HepG2 (cell line): ENCODE data around the gene SYNJ2. TPM values are rescaled to one million over a fixed set of nuclear protein-coding genes. Genes with fewer than 3 reads are reported as not detected.

Experiments
- GATA4 ChIP-seq: sonication (generic); IDR thresholded peaks from 2 replicates; pipeline ENCODE4 v1.6.1; 2016; ENCODE audit warnings: antibody characterized with exemption, low read depth, borderline replicate concordance
- KAT8 ChIP-seq: IDR thresholded peaks from 2 replicates; pipeline ENCODE4 v1.6.1; 2016; ENCODE audit warnings: missing genetic modification reagents, missing compliant biosample characterization
- MED8 ChIP-seq: sonication (generic); formaldehyde crosslinking; IDR thresholded peaks from 2 replicates; pipeline ENCODE4 v1.8.1; 2023; ENCODE audit warnings: mild to moderate bottlenecking, missing genetic modification reagents; ENCODE audit not compliant: insufficient replicate concordance
- NONO ChIP-seq, 2 experiments: fragments of 450-650 bp in 1 of 2; sonication (generic) in 1 of 2; formaldehyde crosslinking in 1 of 2; IDR thresholded peaks in 1 of 2; conservative IDR thresholded peaks in 1 of 2; 2 replicates each; pipeline versions ENCODE4 v1.6.1 to v1.8.0; 2017 to 2022; ENCODE audit warnings: mild to moderate bottlenecking in 1 of 2, missing genetic modification reagents in 1 of 2, moderate library complexity in 1 of 2
- NR3C1 ChIP-seq: sonication (generic); formaldehyde crosslinking; IDR thresholded peaks from 2 replicates; pipeline ENCODE4 v1.4.0; 2020; ENCODE audit warnings: missing genetic modification reagents
- STAT5B ChIP-seq: sonication (generic); formaldehyde crosslinking; IDR thresholded peaks from 2 replicates; pipeline ENCODE4 v1.4.0; 2020; ENCODE audit warnings: missing genetic modification reagents
- ZIK1 ChIP-seq: sonication (generic); formaldehyde crosslinking; IDR thresholded peaks from 2 replicates; pipeline ENCODE4 v1.5.0; 2020; ENCODE audit warnings: mild to moderate bottlenecking, low read depth, missing genetic modification reagents, borderline replicate concordance
- ZNF264 ChIP-seq: sonication (generic); formaldehyde crosslinking; IDR thresholded peaks from 2 replicates; pipeline ENCODE4 v1.4.0; 2020; ENCODE audit warnings: missing genetic modification reagents
- ZNF296 ChIP-seq: sonication (generic); formaldehyde crosslinking; conservative IDR thresholded peaks from 2 replicates; pipeline ENCODE4 v1.5.0; 2020; ENCODE audit warnings: mild to moderate bottlenecking, missing genetic modification reagents
- ZNF383 ChIP-seq: sonication (generic); formaldehyde crosslinking; IDR thresholded peaks from 2 replicates; pipeline ENCODE4 v1.4.0; 2020; ENCODE audit warnings: missing genetic modification reagents, mild to moderate bottlenecking, borderline replicate concordance
- ZNF652 ChIP-seq: IDR thresholded peaks from 2 replicates; pipeline ENCODE4 v1.6.1; 2016; ENCODE audit warnings: low read depth, borderline replicate concordance
- ZNF674 ChIP-seq: sonication (generic); formaldehyde crosslinking; IDR thresholded peaks from 2 replicates; pipeline ENCODE4 v1.5.0; 2020; ENCODE audit warnings: low read depth, mild to moderate bottlenecking, missing genetic modification reagents
- ZNF713 ChIP-seq: sonication (generic); formaldehyde crosslinking; IDR thresholded peaks from 2 replicates; pipeline ENCODE4 v1.4.0; 2020; ENCODE audit warnings: mild to moderate bottlenecking, missing genetic modification reagents
- ZNF724P ChIP-seq: sonication (generic); formaldehyde crosslinking; IDR thresholded peaks from 2 replicates; pipeline ENCODE4 v1.8.0; 2022; ENCODE audit warnings: missing genetic modification reagents, borderline replicate concordance
- ZNF75D ChIP-seq: sonication (generic); formaldehyde crosslinking; IDR thresholded peaks from 2 replicates; pipeline ENCODE4 v1.8.1; 2023; ENCODE audit warnings: missing genetic modification reagents, mild to moderate bottlenecking, borderline replicate concordance
- ZNF777 ChIP-seq: sonication (generic); formaldehyde crosslinking; IDR thresholded peaks from 2 replicates; pipeline ENCODE4 v1.4.0; 2020; ENCODE audit warnings: missing genetic modification reagents
- ZSCAN21 ChIP-seq: sonication (generic); formaldehyde crosslinking; IDR thresholded peaks from 2 replicates; pipeline ENCODE4 v1.8.0; 2022; ENCODE audit warnings: mild to moderate bottlenecking, missing genetic modification reagents, moderate library complexity, borderline replicate concordance
- polyA plus RNA-seq, 8 experiments: library from polyadenylated mRNA; depleted of rRNA in 3 of 8; stranded (reverse) in 7 of 8; unstranded in 1 of 8; fragments of >200 nt; fragmentation: Illumina TruSeq in 4 of 8; extraction: Trizol in 4 of 8; gene quantifications; 2 replicates each; pipeline versions ENCODE4 v1.2.1 to v1.2.3, GENCODE V29; 2011 to 2016; ENCODE audit warnings: low read depth in 4 of 8, missing spikeins in 1 of 8, mixed read lengths in 1 of 8; ENCODE audit not compliant: insufficient read depth in 1 of 8
- total RNA-seq, 5 experiments: library from RNA; depleted of rRNA; stranded (reverse); fragments of >200 nt; fragmentation: Illumina TruSeq; extraction: Trizol; gene quantifications; 2 replicates each; pipeline ENCODE4 v1.2.3, GENCODE V29; 2016; ENCODE audit warnings: low read depth in 1 of 5
- TF ChIP-seq, protein P1 (sequence below): sonication (generic); formaldehyde crosslinking; IDR thresholded peaks from 2 replicates; pipeline ENCODE4 v1.4.0; 2020; ENCODE audit warnings: mild to moderate bottlenecking, missing genetic modification reagents
- TF ChIP-seq, protein P2 (sequence below): sonication (generic); formaldehyde crosslinking; IDR thresholded peaks from 2 replicates; pipeline ENCODE4 v1.4.0; 2020; ENCODE audit warnings: missing genetic modification reagents
- TF ChIP-seq, protein P3 (sequence below): sonication (generic); formaldehyde crosslinking; IDR thresholded peaks from 2 replicates; pipeline ENCODE4 v1.4.0; 2020; ENCODE audit warnings: missing genetic modification reagents

Gene SYNJ2
- total and polyA plus RNA-seq, 2 of the 13 experiments (the other 11 are each of a cell fraction or from before 2014, with no cell fraction given): 39.1 to 57.6 TPM

DNA sequence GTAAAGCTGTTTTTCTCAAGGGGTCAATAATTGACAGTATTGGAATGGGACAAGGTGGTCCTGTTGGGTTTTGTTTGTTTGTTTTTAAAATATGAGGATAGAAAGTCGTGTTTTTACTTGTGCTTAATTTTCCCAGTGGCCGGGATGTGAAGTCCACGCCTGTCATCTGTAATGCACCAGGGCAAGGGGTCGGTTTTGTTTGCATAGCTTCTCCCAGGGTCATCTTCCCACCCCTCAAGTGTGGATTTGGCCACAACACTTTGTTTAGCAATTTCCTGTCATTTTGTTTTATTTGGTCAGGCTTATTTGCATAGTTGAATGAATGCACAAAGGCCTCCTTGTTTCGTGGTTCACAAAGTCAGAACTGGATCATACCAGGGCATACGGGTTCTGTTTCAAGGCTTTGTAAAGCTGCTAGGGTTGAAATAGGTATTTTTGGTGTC, 29.8 kb downstream of the SYNJ2 start (continued):
- TF ChIP-seq, protein P1, sequence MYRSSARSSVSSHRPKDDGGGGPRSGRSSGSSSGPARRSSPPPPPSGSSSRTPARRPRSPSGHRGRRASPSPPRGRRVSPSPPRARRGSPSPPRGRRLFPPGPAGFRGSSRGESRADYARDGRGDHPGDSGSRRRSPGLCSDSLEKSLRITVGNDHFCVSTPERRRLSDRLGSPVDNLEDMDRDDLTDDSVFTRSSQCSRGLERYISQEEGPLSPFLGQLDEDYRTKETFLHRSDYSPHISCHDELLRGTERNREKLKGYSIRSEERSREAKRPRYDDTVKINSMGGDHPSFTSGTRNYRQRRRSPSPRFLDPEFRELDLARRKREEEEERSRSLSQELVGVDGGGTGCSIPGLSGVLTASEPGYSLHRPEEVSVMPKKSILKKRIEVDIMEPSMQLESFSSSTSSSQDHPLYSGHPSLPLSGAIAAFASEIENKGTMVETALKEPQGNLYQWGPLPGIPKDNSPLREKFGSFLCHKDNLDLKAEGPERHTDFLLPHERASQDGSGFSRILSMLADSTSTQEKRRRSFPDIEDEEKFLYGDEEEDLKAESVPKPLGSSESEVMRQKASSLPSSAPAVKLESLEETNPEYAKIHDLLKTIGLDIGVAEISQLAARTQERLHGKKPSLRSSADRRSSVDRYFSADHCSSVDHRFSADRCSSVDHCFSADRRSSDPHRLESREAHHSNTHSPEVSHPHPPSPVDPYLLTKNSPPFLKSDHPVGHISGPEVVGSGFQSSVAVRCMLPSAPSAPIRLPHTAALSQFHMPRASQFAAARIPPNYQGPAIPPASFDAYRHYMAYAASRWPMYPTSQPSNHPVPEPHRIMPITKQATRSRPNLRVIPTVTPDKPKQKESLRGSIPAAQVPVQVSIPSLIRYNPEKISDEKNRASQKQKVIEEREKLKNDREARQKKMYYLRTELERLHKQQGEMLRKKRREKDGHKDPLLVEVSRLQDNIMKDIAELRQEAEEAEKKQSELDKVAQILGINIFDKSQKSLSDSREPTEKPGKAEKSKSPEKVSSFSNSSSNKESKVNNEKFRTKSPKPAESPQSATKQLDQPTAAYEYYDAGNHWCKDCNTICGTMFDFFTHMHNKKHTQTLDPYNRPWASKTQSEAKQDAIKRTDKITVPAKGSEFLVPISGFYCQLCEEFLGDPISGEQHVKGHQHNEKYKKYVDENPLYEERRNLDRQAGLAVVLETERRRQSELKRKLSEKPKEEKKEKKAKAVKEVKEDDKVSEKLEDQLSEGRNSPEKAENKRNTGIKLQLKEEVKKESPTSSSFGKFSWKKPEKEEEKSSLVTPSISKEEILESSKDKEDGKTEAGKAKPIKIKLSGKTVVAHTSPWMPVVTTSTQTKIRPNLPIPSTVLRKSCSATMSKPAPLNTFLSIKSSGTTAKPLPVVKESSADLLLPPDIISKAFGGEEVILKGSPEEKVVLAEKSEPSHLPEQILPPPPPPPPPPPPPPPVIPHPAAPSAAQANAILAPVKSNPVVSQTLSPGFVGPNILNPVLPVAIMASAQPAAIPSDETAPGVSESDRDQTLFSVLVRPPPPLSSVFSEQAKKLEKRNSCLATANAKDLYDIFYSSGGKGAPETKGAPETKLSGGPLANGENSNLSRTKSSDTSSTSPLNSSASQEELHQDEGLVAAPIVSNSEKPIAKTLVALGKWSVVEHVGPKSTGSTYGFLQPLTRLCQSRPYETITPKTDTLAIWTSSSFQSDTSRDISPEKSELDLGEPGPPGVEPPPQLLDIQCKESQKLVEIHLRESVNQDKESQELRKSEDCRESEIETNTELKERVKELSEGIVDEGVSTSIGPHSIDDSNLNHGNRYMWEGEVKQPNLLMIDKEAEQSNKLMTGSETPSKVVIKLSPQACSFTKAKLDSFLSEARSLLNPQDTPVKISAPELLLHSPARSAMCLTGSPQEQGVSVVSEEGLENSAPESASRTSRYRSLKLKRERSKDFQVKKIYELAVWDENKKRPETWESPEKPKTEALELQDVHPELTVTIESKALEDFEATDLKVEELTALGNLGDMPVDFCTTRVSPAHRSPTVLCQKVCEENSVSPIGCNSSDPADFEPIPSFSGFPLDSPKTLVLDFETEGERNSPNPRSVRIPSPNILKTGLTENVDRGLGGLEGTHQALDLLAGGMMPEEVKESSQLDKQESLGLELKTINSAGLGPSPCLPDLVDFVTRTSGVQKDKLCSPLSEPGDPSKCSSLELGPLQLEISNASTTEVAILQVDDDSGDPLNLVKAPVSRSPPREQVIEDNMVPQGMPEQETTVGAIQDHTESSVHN (CRISPR knock-in tag): no peak
- TF ChIP-seq STAT5B (CRISPR knock-in tag) (peak; percentile 30; the same call in 1 of the 2 replicates), ZSCAN21 (0 out of 2 replicates have a peak, but pooled peaks have one; percentile 36), NR3C1 (CRISPR knock-in tag) (no peak), ZNF652 (peak; percentile 63; the same call in 1 of the 2 replicates), ZNF674 (CRISPR knock-in tag) (no peak), ZNF383 (CRISPR knock-in tag) (peak; percentile 93; the same call in 1 of the 2 replicates), ZNF724P (CRISPR knock-in tag) (peak; percentile 90; the same call in 1 of the 2 replicates), ZNF777 (CRISPR knock-in tag) (0 out of 2 replicates have a peak, but pooled peaks have one; percentile 4), ZIK1 (CRISPR knock-in tag) (no peak), MED8 (CRISPR knock-in tag) (peak; percentile 99), NONO (IDR thresholded peaks at IDR 0.05) (no peak), NONO (CRISPR knock-in tag; conservative IDR thresholded peaks at IDR 0.05) (peak; percentile 90), ZNF296 (no peak), GATA4 (peak; percentile 80; the same call in 1 of the 2 replicates), ZNF75D (no peak), ZNF713 (CRISPR knock-in tag) (no peak), KAT8 (CRISPR knock-in tag) (peak; percentile 74), ZNF264 (peak; percentile 78)
- TF ChIP-seq, protein P2, sequence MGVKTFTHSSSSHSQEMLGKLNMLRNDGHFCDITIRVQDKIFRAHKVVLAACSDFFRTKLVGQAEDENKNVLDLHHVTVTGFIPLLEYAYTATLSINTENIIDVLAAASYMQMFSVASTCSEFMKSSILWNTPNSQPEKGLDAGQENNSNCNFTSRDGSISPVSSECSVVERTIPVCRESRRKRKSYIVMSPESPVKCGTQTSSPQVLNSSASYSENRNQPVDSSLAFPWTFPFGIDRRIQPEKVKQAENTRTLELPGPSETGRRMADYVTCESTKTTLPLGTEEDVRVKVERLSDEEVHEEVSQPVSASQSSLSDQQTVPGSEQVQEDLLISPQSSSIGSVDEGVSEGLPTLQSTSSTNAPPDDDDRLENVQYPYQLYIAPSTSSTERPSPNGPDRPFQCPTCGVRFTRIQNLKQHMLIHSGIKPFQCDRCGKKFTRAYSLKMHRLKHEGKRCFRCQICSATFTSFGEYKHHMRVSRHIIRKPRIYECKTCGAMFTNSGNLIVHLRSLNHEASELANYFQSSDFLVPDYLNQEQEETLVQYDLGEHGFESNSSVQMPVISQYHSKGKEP (CRISPR knock-in tag): no peak
- TF ChIP-seq, protein P3, sequence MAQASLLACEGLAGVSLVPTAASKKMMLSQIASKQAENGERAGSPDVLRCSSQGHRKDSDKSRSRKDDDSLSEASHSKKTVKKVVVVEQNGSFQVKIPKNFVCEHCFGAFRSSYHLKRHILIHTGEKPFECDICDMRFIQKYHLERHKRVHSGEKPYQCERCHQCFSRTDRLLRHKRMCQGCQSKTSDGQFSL (CRISPR knock-in tag): no peak
